Osteoblast (primary cell): ENCODE measurements around the gene GPR85. TPM values are rescaled to one million over a fixed set of nuclear protein-coding genes. Genes with fewer than 3 reads are reported as not detected.

Experiments
- DNase-seq: peaks from one replicate; pipeline ENCODE4 v3.0.0; 2011; ENCODE audit warnings: low spot score, mixed read lengths; ENCODE audit not compliant: insufficient read length; ENCODE audit errors: missing footprints
- H2AFZ ChIP-seq: 2 replicates; pipeline ENCODE4 v1.6.0; 2011; ENCODE audit warnings: mild to moderate bottlenecking, low read length
- H3K27ac ChIP-seq: 2 replicates; pipeline ENCODE4 v1.5.1; 2011; ENCODE audit warnings: mild to moderate bottlenecking, low read depth, low read length, moderate library complexity
- H3K27me3 ChIP-seq: 2 replicates; pipeline ENCODE4 v1.6.0; 2012; ENCODE audit warnings: mild to moderate bottlenecking, control low read depth, inconsistent platforms, low read length, moderate library complexity; ENCODE audit not compliant: insufficient read depth
- H3K36me3 ChIP-seq: 2 replicates; pipeline ENCODE4 v1.5.1; 2011; ENCODE audit warnings: mild to moderate bottlenecking, low read length, control low read depth, moderate library complexity; ENCODE audit not compliant: insufficient read depth
- H3K4me1 ChIP-seq: 2 replicates; pipeline ENCODE4 v1.5.1; 2011; ENCODE audit warnings: mild to moderate bottlenecking, low read length, control low read depth, moderate library complexity; ENCODE audit not compliant: insufficient read depth
- H3K4me2 ChIP-seq: 2 replicates; pipeline ENCODE4 v1.6.0; 2011; ENCODE audit warnings: mild to moderate bottlenecking, low read length; ENCODE audit not compliant: insufficient read depth
- H3K4me3 ChIP-seq: fragments of 200-600 bp; sonication (generic); 3 replicates; pipeline ENCODE4 v1.5.1; 2012; ENCODE audit warnings: mild to moderate bottlenecking, low read length, inconsistent platforms; ENCODE audit not compliant: insufficient read depth
- H3K79me2 ChIP-seq: 2 replicates; pipeline ENCODE4 v1.6.0; 2012; ENCODE audit warnings: mild to moderate bottlenecking, low read length, control low read depth, inconsistent platforms; ENCODE audit not compliant: insufficient read depth
- H3K9me3 ChIP-seq: 2 replicates; pipeline ENCODE4 v1.5.1; 2011; ENCODE audit warnings: low read depth, low read length, control low read depth
- H4K20me1 ChIP-seq: 2 replicates; pipeline ENCODE4 v1.6.0; 2012; ENCODE audit warnings: mild to moderate bottlenecking, low read length, control low read depth; ENCODE audit not compliant: insufficient read depth
- total RNA-seq: library from RNA; depleted of rRNA; stranded (reverse); fragments of >200 nt; gene quantifications from 2 replicates; pipeline ENCODE4 v1.2.3, GENCODE V29; 2012
- TF ChIP-seq, protein P1 (sequence below): IDR thresholded peaks from 2 replicates; pipeline ENCODE4 v1.5.1; 2011; ENCODE audit warnings: mild to moderate bottlenecking, low read depth, low read length, moderate library complexity; ENCODE audit errors: extremely low read depth

The GPR85 gene
- total RNA-seq, 1 donor: 7.2 TPM

DNA sequence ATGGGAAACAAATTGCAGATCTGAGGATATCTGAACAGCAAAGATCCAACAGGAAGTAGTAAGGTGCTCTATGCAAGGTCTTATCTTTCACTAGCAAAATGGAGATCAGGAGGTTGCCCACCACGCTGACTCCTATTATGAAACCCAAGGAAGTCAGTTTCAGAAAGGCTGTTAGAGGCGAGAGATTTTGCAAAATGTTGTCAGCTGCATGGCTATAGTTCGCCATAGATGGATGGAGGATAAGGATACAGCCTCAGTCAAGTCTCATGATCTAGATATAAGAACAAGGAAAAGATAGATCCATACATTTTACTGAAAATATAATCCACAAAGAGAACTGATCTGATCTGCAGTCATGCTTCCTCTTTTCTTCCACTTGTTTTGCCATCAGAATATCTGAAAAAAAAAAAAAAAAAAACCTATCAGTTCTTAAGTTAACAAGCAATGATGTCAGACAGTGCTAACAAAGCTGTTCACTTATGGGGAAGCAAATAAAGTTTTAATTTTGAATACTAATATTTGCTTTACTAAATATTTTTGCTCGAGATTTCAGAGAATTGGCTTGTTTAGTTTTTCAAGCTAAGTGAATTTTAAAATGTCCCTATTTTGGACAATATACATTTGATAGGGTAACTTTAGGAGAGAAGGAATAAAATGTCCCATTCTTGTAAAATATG, 2.0 kb downstream of the GPR85 start:
- TF ChIP-seq, protein P1, sequence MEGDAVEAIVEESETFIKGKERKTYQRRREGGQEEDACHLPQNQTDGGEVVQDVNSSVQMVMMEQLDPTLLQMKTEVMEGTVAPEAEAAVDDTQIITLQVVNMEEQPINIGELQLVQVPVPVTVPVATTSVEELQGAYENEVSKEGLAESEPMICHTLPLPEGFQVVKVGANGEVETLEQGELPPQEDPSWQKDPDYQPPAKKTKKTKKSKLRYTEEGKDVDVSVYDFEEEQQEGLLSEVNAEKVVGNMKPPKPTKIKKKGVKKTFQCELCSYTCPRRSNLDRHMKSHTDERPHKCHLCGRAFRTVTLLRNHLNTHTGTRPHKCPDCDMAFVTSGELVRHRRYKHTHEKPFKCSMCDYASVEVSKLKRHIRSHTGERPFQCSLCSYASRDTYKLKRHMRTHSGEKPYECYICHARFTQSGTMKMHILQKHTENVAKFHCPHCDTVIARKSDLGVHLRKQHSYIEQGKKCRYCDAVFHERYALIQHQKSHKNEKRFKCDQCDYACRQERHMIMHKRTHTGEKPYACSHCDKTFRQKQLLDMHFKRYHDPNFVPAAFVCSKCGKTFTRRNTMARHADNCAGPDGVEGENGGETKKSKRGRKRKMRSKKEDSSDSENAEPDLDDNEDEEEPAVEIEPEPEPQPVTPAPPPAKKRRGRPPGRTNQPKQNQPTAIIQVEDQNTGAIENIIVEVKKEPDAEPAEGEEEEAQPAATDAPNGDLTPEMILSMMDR: no peak
- Histone ChIP-seq H4K20me1 (no peaks in the 10 kb centered on the region), H2AFZ (no peak overlapping the region)

DNA sequence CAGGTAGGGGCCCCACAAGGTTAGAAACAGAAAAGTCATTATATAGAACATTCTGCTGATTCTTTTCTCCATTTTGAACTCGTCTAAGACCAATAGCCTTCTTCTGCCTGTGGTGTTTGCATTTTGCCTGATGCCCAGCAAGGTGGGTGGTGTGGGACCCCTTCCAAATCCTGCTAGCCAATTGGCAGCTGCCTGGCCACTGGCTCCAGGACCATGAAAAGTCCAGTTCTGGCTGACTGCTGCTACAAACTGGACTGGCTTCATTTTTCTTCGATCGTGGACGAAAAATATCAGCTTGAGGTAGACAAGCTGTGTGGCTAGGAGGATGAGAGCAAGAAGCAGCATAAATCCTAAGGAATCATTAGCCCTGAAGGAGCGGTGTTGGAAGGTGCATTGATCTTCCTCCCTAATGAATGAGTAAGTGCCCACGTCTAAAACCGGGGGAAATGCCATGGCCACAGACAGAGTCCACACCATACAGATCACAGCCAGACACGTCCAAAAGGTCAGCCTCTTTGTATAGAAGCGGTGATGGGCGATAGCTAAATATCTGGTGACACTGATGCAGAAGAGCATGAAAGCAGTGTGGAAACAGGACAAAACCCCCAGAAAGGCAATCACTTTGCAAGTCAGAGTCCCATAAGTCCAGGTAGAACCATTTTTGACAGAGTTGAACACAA, 2.7 kb downstream of the GPR85 start:
- H3K36me3 ChIP-seq: no peaks in the 10 kb centered on the region
- H3K9me3 ChIP-seq: no peaks in the 10 kb centered on the region
- DNase-seq: no peak
- no peaks in the 10 kb centered on the region for H3K79me2 ChIP-seq
- peaks cover 13% of the 10 kb centered on the region for H3K4me1 ChIP-seq
- no peaks in the 10 kb centered on the region for H4K20me1 ChIP-seq
- no peak overlapping the region for H3K4me2 ChIP-seq
- no peak overlapping the region for H3K4me3 ChIP-seq
- H3K27me3 ChIP-seq: no peaks in the 10 kb centered on the region
- H2AFZ ChIP-seq: peak overlapping the region; percentile 53
- no peak overlapping the region for H3K27ac ChIP-seq
- TF ChIP-seq, protein P1: no peak

More for the DNA sequence above, 2.0 kb downstream of the GPR85 start:
- Histone ChIP-seq H3K4me1 (peaks cover 13% of the 10 kb centered on the region), H3K4me2 (no peak overlapping the region), H3K27ac (no peak overlapping the region), H3K4me3 (no peak overlapping the region), H3K27me3 (no peaks in the 10 kb centered on the region), H3K36me3 (no peaks in the 10 kb centered on the region), H3K79me2 (no peaks in the 10 kb centered on the region), H3K9me3 (no peaks in the 10 kb centered on the region)
- DNase-seq: peak; percentile 70

DNA sequence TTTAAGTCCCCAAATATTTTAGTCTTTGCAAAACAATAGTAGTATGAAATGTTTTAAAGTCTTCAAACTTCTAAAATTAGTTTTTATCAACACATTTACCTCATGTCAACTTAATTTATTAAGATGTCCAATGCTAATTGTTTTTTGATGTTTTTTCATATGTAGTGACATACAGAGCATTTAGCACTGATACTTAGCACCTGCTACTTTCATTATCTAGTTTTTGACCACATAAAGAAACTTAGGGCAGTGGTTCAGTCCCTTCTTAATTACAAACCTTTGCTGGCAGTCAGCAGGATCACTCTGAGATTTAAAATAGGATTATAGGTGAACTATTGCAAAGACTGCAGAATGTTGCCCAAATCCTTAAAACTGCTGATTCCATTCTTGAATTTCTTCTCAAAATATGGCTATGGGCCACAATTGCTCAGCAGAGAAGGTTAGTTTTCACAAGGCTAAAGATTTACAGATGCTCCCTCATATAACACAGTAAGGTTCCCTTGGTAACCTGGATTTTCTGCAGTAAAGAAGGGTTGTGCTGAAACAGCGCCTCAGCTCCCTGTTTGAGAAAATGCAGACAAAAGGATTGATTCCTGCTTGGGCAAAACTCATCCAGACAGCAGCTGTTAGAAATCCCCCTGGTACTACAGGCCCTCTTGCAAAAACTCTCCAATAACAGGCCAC, 3.4 kb downstream of the GPR85 start:
- Histone ChIP-seq H3K27me3 (no peaks in the 10 kb centered on the region), H3K4me2 (no peak overlapping the region), H4K20me1 (no peaks in the 10 kb centered on the region), H3K27ac (no peak overlapping the region), H3K36me3 (no peaks in the 10 kb centered on the region), H2AFZ (no peak overlapping the region), H3K4me1 (peaks cover 13% of the 10 kb centered on the region), H3K79me2 (no peaks in the 10 kb centered on the region), H3K4me3 (no peak overlapping the region), H3K9me3 (no peaks in the 10 kb centered on the region)
- TF ChIP-seq, protein P1: no peak
- no peak for DNase-seq

DNA sequence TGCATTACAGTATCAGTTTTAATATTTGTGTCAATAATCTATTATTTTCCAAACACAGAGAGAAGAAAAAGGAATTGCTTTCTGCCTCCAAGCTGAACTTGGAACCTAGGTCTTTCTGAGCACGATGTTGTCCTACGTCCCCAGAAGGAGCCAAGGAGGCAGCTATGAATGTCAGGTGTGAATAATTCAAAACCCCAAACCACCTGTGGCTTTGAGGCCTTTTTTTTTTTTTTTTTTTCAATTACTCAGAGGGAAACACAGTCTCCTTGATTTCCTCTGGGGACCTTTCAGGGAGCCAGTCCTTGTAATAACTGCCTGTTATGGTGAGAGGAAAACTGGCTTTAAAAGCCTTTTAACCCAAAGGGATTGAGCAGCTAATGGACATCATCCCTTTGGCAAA, 8.3 kb downstream of the GPR85 start:
- Histone ChIP-seq H3K4me1 (no peaks in the 10 kb centered on the region), H3K27ac (no peak overlapping the region), H4K20me1 (no peaks in the 10 kb centered on the region), H3K79me2 (no peaks in the 10 kb centered on the region), H3K9me3 (no peaks in the 10 kb centered on the region), H3K4me2 (no peak overlapping the region), H3K36me3 (no peaks in the 10 kb centered on the region), H3K27me3 (no peaks in the 10 kb centered on the region), H2AFZ (no peak overlapping the region), H3K4me3 (no peak overlapping the region)
- TF ChIP-seq, protein P1: no peak
- no peak for DNase-seq
